ENCODE measurements around the gene ZNG1C.
"Not testable (repeated sequence)": the region's sequence is repeated elsewhere in the genome, so short reads cannot be mapped to it uniquely, and the experiment has no call there.

DNA sequence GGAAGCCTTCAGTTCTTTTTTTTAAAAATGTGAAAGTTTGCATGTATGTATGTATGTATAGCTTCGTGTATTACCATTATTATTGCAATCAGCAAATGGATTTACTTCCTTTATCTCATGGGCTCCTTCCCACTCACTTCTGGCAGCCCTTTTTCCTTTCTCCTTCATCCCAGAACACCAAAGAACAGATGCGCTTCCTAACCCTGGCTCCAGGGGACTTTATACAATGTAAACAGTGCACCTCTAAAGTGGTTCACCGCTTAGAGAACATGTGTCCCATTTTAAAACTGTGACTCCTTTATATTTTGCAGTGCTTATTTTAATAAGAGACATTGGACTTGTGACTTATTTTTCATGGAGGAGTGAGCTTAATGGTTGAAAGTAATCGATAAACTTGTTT, 101.5 kb downstream of the ZNG1C start:
- not testable (repeated sequence) for TF ChIP-seq POLR2A (IDR thresholded peaks at IDR 0.05; ENCODE audit: low read depth, low read length); POLR2AphosphoS5 (IDR thresholded peaks at IDR 0.05; ENCODE audit: insufficient read depth, low read depth, low read length)

Measured in endothelial cell of umbilical vein (primary cell).